Transverse colon (tissue), 4 donors: ENCODE data around the gene PCMTD2. TPM values are rescaled to one million over a fixed set of nuclear protein-coding genes. Genes with fewer than 3 reads are reported as not detected.

Experiments used
- DNase-seq: peaks from one replicate; pipeline ENCODE4 v3.0.0-alpha.2; 2019
- H3K27ac ChIP-seq, 4 donors: fragments of 200-600 bp; sonication (generic); 2 replicates each; pipeline ENCODE4 v1.5.1; 2016 to 2018; ENCODE audit warnings: inconsistent platforms in 4 of 4
- H3K27me3 ChIP-seq: fragments of 200-600 bp; sonication (generic); 2 replicates; pipeline ENCODE4 v1.5.1; 2017; ENCODE audit warnings: inconsistent platforms
- H3K36me3 ChIP-seq, 4 donors: fragments of 200-600 bp; sonication (generic); 2 replicates each; pipeline ENCODE4 v1.5.1; 2017 to 2019; ENCODE audit warnings: inconsistent platforms in 4 of 4
- H3K4me1 ChIP-seq, 4 donors: fragments of 200-600 bp; sonication (generic); 2 replicates each; pipeline ENCODE4 v1.5.1; 2017 to 2020; ENCODE audit warnings: inconsistent platforms in 4 of 4
- H3K4me3 ChIP-seq, 4 donors: fragments of 200-600 bp; sonication (generic); 1 replicate in 1 of 4; 2 replicates in 3 of 4; pipeline versions ENCODE4 v1.5.1 to v1.6.1; 2017 to 2019; ENCODE audit warnings: inconsistent platforms in 4 of 4
- H3K9me3 ChIP-seq, 2 donors: fragments of 200-600 bp; sonication (generic); 2 replicates each; pipeline ENCODE4 v1.5.1; 2017 to 2019; ENCODE audit warnings: inconsistent platforms in 2 of 2
- EP300 ChIP-seq: sonication (generic); formaldehyde crosslinking; IDR thresholded peaks from one replicate; pipeline ENCODE4 v1.6.1; 2017; ENCODE audit warnings: antibody characterized with exemption, low read depth
- POLR2A ChIP-seq: fragments of 450-650 bp; IDR thresholded peaks from one replicate; pipeline ENCODE4 v1.6.1; 2016; ENCODE audit warnings: antibody characterized with exemption, mild to moderate bottlenecking, moderate library complexity
- POLR2AphosphoS5 ChIP-seq, 3 donors: sonication (generic); formaldehyde crosslinking; IDR thresholded peaks; one replicate each; pipeline ENCODE4 v1.6.1; 2016; ENCODE audit warnings: antibody characterized with exemption in 3 of 3
- WGBS, 2 donors: methylation state at CpG; one replicate each; pipeline ENCODE4 v1.1.5; 2018; ENCODE audit warnings: low coverage in 1 of 2; 5-methylcytosine and 5-hydroxymethylcytosine counted together
- in situ Hi-C, 4 donors: fragments of 200-750 bp; cut with MboI; loops; one replicate each; pipeline versions ENCODE4 v1.15.0 to v1.15.1; 2017; ENCODE audit warnings: low sequenced_read_pairs in 3 of 4, low pct_ligation_motif_present in 1 of 4, low pct_unique_long_range_greater_than_20kb in 1 of 4
- intact Hi-C: fragments of 100-400 bp; cut with DNase I; formaldehyde crosslinking; loops from one replicate; pipeline ENCODE4 v1.15.1; 2023; ENCODE audit warnings: low total_unique reads
- total RNA-seq, 4 donors: library from RNA; depleted of rRNA; stranded (reverse); fragments of >200 nt; gene quantifications; one replicate each; pipeline ENCODE4 v1.1.0, GENCODE V29; 2016
- TF ChIP-seq, protein P1 (sequence below), 5 experiments: fragments of 200-600 bp in 3 of 5; fragments of 450-650 bp in 2 of 5; sonication (generic) in 3 of 5; IDR thresholded peaks; 1 replicate in 2 of 5; 2 replicates in 3 of 5; pipeline ENCODE4 v1.5.1; 2016 to 2017; ENCODE audit warnings: antibody characterized with exemption in 5 of 5, inconsistent platforms in 3 of 5, mild to moderate bottlenecking in 2 of 5, moderate library complexity in 1 of 5

The PCMTD2 gene
- total RNA-seq, 4 donors from 2014 or later = 17.6 to 55.3 (median 34.2) TPM

DNA sequence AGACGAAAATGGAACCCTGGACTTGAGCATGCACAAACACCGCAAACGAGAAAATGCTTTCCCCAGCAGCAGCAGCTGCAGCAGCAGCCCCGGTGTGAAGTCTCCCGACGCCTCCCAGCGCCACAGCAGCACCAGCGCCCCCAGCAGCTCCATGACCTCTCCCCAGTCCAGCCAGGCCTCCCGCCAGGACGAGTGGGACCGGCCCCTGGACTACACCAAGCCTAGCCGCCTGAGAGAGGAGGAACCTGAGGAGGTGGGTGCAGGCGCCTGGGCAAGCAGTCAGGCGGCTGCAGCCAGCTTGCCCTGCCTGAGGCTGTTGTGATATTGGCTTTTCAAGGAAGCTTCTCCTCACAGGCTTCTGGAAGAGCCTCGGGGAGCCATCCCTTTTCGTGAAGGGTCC is 35.8 kb upstream of the PCMTD2 start:
- Histone ChIP-seq H3K4me3 (no peak overlapping the region), H3K4me1 (peaks cover 0 to 4% (median 0%) of the 10 kb centered on the region in 4 donors), H3K36me3 (no peaks in the 10 kb centered on the region), H3K27me3 (no peaks in the 10 kb centered on the region), H3K9me3 (no peaks in the 10 kb centered on the region), H3K27ac (no peak overlapping the region)
- TF ChIP-seq POLR2AphosphoS5 (IDR thresholded peaks at IDR 0.05) = no peak
- TF ChIP-seq, protein P1, sequence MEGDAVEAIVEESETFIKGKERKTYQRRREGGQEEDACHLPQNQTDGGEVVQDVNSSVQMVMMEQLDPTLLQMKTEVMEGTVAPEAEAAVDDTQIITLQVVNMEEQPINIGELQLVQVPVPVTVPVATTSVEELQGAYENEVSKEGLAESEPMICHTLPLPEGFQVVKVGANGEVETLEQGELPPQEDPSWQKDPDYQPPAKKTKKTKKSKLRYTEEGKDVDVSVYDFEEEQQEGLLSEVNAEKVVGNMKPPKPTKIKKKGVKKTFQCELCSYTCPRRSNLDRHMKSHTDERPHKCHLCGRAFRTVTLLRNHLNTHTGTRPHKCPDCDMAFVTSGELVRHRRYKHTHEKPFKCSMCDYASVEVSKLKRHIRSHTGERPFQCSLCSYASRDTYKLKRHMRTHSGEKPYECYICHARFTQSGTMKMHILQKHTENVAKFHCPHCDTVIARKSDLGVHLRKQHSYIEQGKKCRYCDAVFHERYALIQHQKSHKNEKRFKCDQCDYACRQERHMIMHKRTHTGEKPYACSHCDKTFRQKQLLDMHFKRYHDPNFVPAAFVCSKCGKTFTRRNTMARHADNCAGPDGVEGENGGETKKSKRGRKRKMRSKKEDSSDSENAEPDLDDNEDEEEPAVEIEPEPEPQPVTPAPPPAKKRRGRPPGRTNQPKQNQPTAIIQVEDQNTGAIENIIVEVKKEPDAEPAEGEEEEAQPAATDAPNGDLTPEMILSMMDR (IDR thresholded peaks at IDR 0.05) = no peak
- no peak for TF ChIP-seq POLR2A
- no peak for TF ChIP-seq EP300
- intact Hi-C loops (no loop called here), in situ Hi-C loops (no loop called here)
- DNase-seq = no peak
- 79% methylated on average over 15 of the region's 16 CpGs; no CpG with 5 or more reads in 1 of the 2 donors for WGBS, 2 donors

DNA sequence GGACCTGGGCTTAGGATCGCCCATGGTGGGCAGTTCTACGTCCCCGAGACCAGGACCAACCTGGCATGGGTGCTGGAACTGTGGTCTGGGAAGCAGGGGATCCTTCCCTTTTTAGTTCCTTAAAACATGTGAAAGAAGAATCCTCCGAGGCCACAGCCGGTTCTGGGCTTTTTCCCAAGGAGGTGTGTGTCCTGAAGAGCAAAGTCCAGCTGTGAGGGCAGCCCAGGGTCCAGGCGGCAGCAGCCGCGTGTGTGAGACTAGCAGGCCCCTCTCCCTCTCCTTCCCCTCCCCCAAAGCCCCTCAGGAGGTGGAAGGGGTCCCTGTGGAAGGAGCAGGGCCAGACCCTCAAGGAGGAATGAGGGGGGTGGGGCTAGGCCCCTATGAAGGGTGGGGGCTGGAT is 35.1 kb upstream of the PCMTD2 start:
- no peaks in the 10 kb centered on the region for H3K9me3 ChIP-seq
- 51 to 63% methylated on average over 4 to 8 of the region's 8 CpGs for WGBS, 2 donors
- no peaks in the 10 kb centered on the region for H3K27me3 ChIP-seq
- no peaks in the 10 kb centered on the region for H3K36me3 ChIP-seq
- no peak overlapping the region for H3K27ac ChIP-seq
- peaks cover 0 to 4% (median 0%) of the 10 kb centered on the region in 4 donors for H3K4me1 ChIP-seq
- no peak overlapping the region for H3K4me3 ChIP-seq
- TF ChIP-seq EP300 = no peak
- TF ChIP-seq POLR2A = no peak
- TF ChIP-seq, protein P1 (IDR thresholded peaks at IDR 0.05) = no peak
- TF ChIP-seq POLR2AphosphoS5 (IDR thresholded peaks at IDR 0.05) = no peak
- in situ Hi-C loops = no loop called here
- intact Hi-C loops = no loop called here
- no peak for DNase-seq

DNA sequence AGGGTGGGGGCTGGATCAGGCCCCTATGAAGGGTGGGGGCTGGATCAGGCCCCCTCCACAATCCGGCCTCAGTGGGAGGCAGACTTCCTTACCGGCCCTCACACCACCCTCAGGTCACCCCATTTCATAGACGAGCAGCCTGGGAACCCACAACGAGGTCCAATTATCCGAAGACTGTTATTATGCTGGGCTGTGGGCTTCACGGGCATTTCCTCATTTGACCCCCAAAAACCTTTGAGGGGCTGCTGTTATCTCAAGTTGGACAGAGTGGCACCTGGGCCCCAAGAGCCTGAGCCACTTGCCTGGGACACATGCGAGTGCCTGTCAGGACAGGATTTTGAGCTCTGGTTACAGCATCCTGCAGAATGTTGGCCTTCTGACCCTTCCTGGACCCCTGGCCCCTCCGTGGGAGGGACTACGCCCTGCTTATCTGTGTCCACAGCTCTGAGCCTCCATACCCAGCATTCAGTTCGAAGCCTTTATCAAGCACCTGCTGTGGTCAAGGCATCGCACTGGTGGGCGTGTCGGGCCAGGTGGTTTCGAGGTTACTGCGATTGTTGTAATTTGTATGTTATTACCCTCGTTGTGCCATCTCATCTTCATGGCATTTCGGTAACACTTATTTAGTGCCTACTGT is 34.5 kb upstream of the PCMTD2 start:
- no peaks in the 10 kb centered on the region for H3K36me3 ChIP-seq
- H3K4me1 ChIP-seq = peaks cover 0 to 4% (median 0%) of the 10 kb centered on the region in 4 donors
- WGBS, 2 donors = 51% methylated on average over 17 of the region's 17 CpGs; no CpG with 5 or more reads in 1 of the 2 donors
- no peak for TF ChIP-seq POLR2A
- no peak for TF ChIP-seq POLR2AphosphoS5 (IDR thresholded peaks at IDR 0.05)
- TF ChIP-seq EP300 = no peak
- TF ChIP-seq, protein P1 (IDR thresholded peaks at IDR 0.05) = no peak
- intact Hi-C loops = no loop called here
- no peak overlapping the region for H3K4me3 ChIP-seq
- H3K9me3 ChIP-seq = no peaks in the 10 kb centered on the region
- no peak for DNase-seq
- no peaks in the 10 kb centered on the region for H3K27me3 ChIP-seq
- no peak overlapping the region for H3K27ac ChIP-seq
- in situ Hi-C loops = no loop called here

DNA sequence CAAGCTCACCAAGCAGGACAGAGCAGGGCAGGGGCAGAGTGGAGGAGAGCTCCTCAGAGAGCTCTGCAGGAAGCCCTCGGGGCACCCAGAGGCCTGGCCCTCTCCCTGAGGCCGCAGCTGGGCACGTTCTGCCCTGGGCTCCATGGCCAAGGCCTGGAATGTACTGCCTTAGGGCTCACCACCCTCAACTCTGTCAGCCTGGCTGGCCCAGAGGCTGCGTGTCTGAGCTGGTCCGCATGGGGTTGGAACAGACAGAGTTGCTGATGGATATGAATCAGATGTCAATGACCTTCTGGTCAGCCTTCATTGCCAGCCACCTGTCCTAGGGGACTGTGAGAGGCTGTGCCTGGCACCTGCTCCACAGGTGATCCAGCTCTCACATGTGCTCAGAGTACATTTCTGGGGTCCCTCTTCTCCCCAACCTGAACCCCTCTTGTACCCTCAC is 33.2 kb upstream of the PCMTD2 start:
- 61% methylated on average over 3 of the region's 5 CpGs; no CpG with 5 or more reads in 1 of the 2 donors for WGBS, 2 donors
- in situ Hi-C loops = no loop called here
- Histone ChIP-seq H3K27me3 (no peaks in the 10 kb centered on the region), H3K9me3 (no peaks in the 10 kb centered on the region), H3K36me3 (no peaks in the 10 kb centered on the region), H3K4me3 (no peak overlapping the region), H3K4me1 (peaks cover 0 to 4% (median 0%) of the 10 kb centered on the region in 4 donors), H3K27ac (no peak overlapping the region)
- TF ChIP-seq POLR2A (no peak), POLR2AphosphoS5 (IDR thresholded peaks at IDR 0.05) (no peak)
- TF ChIP-seq, protein P1 (IDR thresholded peaks at IDR 0.05) = no peak
- DNase-seq = no peak
- intact Hi-C loops = no loop called here
